ENCODE results near the gene WDFY4. TPM values are rescaled to one million over a fixed set of nuclear protein-coding genes. Genes with fewer than 3 reads are reported as not detected.

Gene WDFY4
- total and polyA plus RNA-seq, 2 experiments from 2014 or later, result not detected

- in situ Hi-C loops (cut with MboI), result no loop called here
- Histone ChIP-seq H3K9me3 (ENCODE audit: low read depth) (no peaks in the 10 kb centered on the region), H3K27me3 (replicated peaks; ENCODE audit: insufficient read depth) (peaks cover 4% of the 10 kb centered on the region; the same call in 1 of the 2 replicates), H3K4me3 (no peak overlapping the region), H2AFZ (no peak overlapping the region), H3K36me3 (ENCODE audit: low read depth) (no peaks in the 10 kb centered on the region), H3K9me2 (ENCODE audit: insufficient read depth) (no peaks in the 10 kb centered on the region), H3F3A (ENCODE audit: insufficient read depth) (no peaks in the 10 kb centered on the region), H4K20me1 (ENCODE audit: insufficient read depth) (no peaks in the 10 kb centered on the region), H3K9ac (no peak overlapping the region), H3K27ac (no peak overlapping the region), H3K4me1 (ENCODE audit: insufficient read depth) (no peaks in the 10 kb centered on the region), H3K79me2 (ENCODE audit: insufficient read depth) (no peaks in the 10 kb centered on the region), H3K4me2 (ENCODE audit: unreplicated experiment) (no peak overlapping the region)
- TF ChIP-seq EZH2 (IDR thresholded peaks at IDR 0.05; ENCODE audit: insufficient read depth, poor library complexity, severe bottlenecking), result no peak
- TF ChIP-seq EZH2phosphoT487 (IDR thresholded peaks at IDR 0.05; ENCODE audit: insufficient read depth, low read depth), result no peak
- DNase-seq, result no peak
- 31 to 37% methylated on average over 4 of the region's 4 CpGs for WGBS, 2 experiments (ENCODE audit: low coverage in 1 of 2, low lambda C conversion rate in 2 of 2, missing lambda C conversion rate in 2 of 2)
These were observed 199.0 kb downstream of the WDFY4 start for GRCh38 chr10:48883701-48884100.

- Histone ChIP-seq H3K27me3 (replicated peaks; ENCODE audit: insufficient read depth) (peaks cover 4% of the 10 kb centered on the region; the same call in 1 of the 2 replicates), H3K9ac (no peak overlapping the region), H3K4me1 (ENCODE audit: insufficient read depth) (no peaks in the 10 kb centered on the region), H3K36me3 (ENCODE audit: low read depth) (no peaks in the 10 kb centered on the region), H3K4me3 (no peak overlapping the region), H3K79me2 (ENCODE audit: insufficient read depth) (no peaks in the 10 kb centered on the region), H3F3A (ENCODE audit: insufficient read depth) (no peaks in the 10 kb centered on the region), H4K20me1 (ENCODE audit: insufficient read depth) (no peaks in the 10 kb centered on the region), H3K9me3 (ENCODE audit: low read depth) (no peaks in the 10 kb centered on the region), H3K4me2 (ENCODE audit: unreplicated experiment) (no peak overlapping the region), H2AFZ (no peak overlapping the region), H3K27ac (no peak overlapping the region), H3K9me2 (ENCODE audit: insufficient read depth) (no peaks in the 10 kb centered on the region)
- WGBS, 2 experiments (ENCODE audit: low coverage in 1 of 2, low lambda C conversion rate in 2 of 2, missing lambda C conversion rate in 2 of 2), result 55 to 65% methylated on average over 9 of the region's 9 CpGs
- no peak for DNase-seq
- TF ChIP-seq EZH2phosphoT487 (IDR thresholded peaks at IDR 0.05; ENCODE audit: insufficient read depth, low read depth) (no peak), EZH2 (IDR thresholded peaks at IDR 0.05; ENCODE audit: insufficient read depth, poor library complexity, severe bottlenecking) (no peak)
- in situ Hi-C loops (cut with MboI), result no loop called here
These were observed 199.7 kb downstream of the WDFY4 start for GRCh38 chr10:48884179-48885045.

GRCh38 chr10:48885376-48885775 lies 200.7 kb downstream of the WDFY4 start:
- H3K9ac ChIP-seq, result no peak overlapping the region
- peaks cover 4% of the 10 kb centered on the region; the same call in 1 of the 2 replicates for H3K27me3 ChIP-seq (replicated peaks; ENCODE audit: insufficient read depth)
- H4K20me1 ChIP-seq (ENCODE audit: insufficient read depth), result no peaks in the 10 kb centered on the region
- no peak overlapping the region for H3K4me2 ChIP-seq (ENCODE audit: unreplicated experiment)
- no peak overlapping the region for H2AFZ ChIP-seq
- no peaks in the 10 kb centered on the region for H3K9me3 ChIP-seq (ENCODE audit: low read depth)
- WGBS, 2 experiments (ENCODE audit: low coverage in 1 of 2, low lambda C conversion rate in 2 of 2, missing lambda C conversion rate in 2 of 2), result 15 to 23% methylated on average over 2 of the region's 2 CpGs
- H3K36me3 ChIP-seq (ENCODE audit: low read depth), result no peaks in the 10 kb centered on the region
- peak; percentile 8 for DNase-seq
- no peaks in the 10 kb centered on the region for H3K4me1 ChIP-seq (ENCODE audit: insufficient read depth)
- in situ Hi-C loops (cut with MboI), result no loop called here
- no peaks in the 10 kb centered on the region for H3F3A ChIP-seq (ENCODE audit: insufficient read depth)
- no peak overlapping the region for H3K4me3 ChIP-seq
- no peaks in the 10 kb centered on the region for H3K9me2 ChIP-seq (ENCODE audit: insufficient read depth)
- H3K27ac ChIP-seq, result no peak overlapping the region
- TF ChIP-seq EZH2phosphoT487 (IDR thresholded peaks at IDR 0.05; ENCODE audit: insufficient read depth, low read depth), result no peak
- no peak for TF ChIP-seq EZH2 (IDR thresholded peaks at IDR 0.05; ENCODE audit: insufficient read depth, poor library complexity, severe bottlenecking)
- no peaks in the 10 kb centered on the region for H3K79me2 ChIP-seq (ENCODE audit: insufficient read depth)

- Histone ChIP-seq H3K9me3 (ENCODE audit: low read depth) (no peaks in the 10 kb centered on the region), H2AFZ (no peak overlapping the region), H3K79me2 (ENCODE audit: insufficient read depth) (no peaks in the 10 kb centered on the region), H3K4me1 (ENCODE audit: insufficient read depth) (no peaks in the 10 kb centered on the region), H3K27ac (no peak overlapping the region), H3F3A (ENCODE audit: insufficient read depth) (no peaks in the 10 kb centered on the region), H3K9me2 (ENCODE audit: insufficient read depth) (no peaks in the 10 kb centered on the region), H3K36me3 (ENCODE audit: low read depth) (no peaks in the 10 kb centered on the region), H3K4me3 (no peak overlapping the region), H3K9ac (no peak overlapping the region), H3K27me3 (replicated peaks; ENCODE audit: insufficient read depth) (peaks cover 12% of the 10 kb centered on the region; the same call in 1 of the 2 replicates), H4K20me1 (ENCODE audit: insufficient read depth) (no peaks in the 10 kb centered on the region), H3K4me2 (ENCODE audit: unreplicated experiment) (no peak overlapping the region)
- no peak for TF ChIP-seq EZH2phosphoT487 (IDR thresholded peaks at IDR 0.05; ENCODE audit: insufficient read depth, low read depth)
- TF ChIP-seq EZH2 (IDR thresholded peaks at IDR 0.05; ENCODE audit: insufficient read depth, poor library complexity, severe bottlenecking), result no peak
- WGBS, 2 experiments (ENCODE audit: low coverage in 1 of 2, low lambda C conversion rate in 2 of 2, missing lambda C conversion rate in 2 of 2), result 68% methylated on average over 1 of the region's 1 CpG; no CpG with 5 or more reads in 1 of the 2 experiments
- in situ Hi-C loops (cut with MboI), result no loop called here
- no peak for DNase-seq
These were observed 203.3 kb downstream of the WDFY4 start for GRCh38 chr10:48887982-48888381.
